GM23338 (cell line): ENCODE measurements around the gene JCHAIN. TPM values are rescaled to one million over a fixed set of nuclear protein-coding genes. Genes with fewer than 3 reads are reported as not detected.

ENCODE experiments used
- ATAC-seq: fragments of 200-7000 bp; cut with Tn5 transposase; 3 replicates; pipeline ENCODE4 v1.9.1; 2020
- DNase-seq: peaks from one replicate; pipeline ENCODE4 v3.0.0-alpha.2; 2015; ENCODE audit warnings: low spot score
- H2AFZ ChIP-seq: fragments of 200-600 bp; sonication (generic); 2 replicates; pipeline ENCODE4 v1.8.0; 2016; ENCODE audit warnings: antibody characterized with exemption, mild to moderate bottlenecking, moderate library complexity
- H3F3A ChIP-seq: fragments of 200-600 bp; sonication (generic); replicated peaks from 2 replicates; pipeline ENCODE4 v1.8.0; 2017; ENCODE audit warnings: antibody characterized with exemption, mixed run types, low read depth
- H3K27ac ChIP-seq: fragments of 200-600 bp; sonication (generic); 2 replicates; pipeline ENCODE4 v1.6.1; 2016; ENCODE audit warnings: low read depth
- H3K27me3 ChIP-seq: fragments of 200-600 bp; sonication (generic); 2 replicates; pipeline ENCODE4 v1.8.0; 2016; ENCODE audit warnings: mild to moderate bottlenecking, mixed run types, moderate library complexity; ENCODE audit not compliant: insufficient read depth
- H3K36me3 ChIP-seq: fragments of 200-600 bp; sonication (generic); 2 replicates; pipeline ENCODE4 v1.8.0; 2016; ENCODE audit warnings: mild to moderate bottlenecking; ENCODE audit not compliant: insufficient read depth
- H3K4me1 ChIP-seq: fragments of 200-600 bp; sonication (generic); 2 replicates; pipeline ENCODE4 v1.8.0; 2016; ENCODE audit warnings: mild to moderate bottlenecking, moderate library complexity; ENCODE audit not compliant: insufficient read depth
- H3K4me2 ChIP-seq: fragments of 200-600 bp; sonication (generic); 2 replicates; pipeline ENCODE4 v1.7.1; 2017; ENCODE audit warnings: mixed run types
- H3K4me3 ChIP-seq: fragments of 200-600 bp; sonication (generic); 2 replicates; pipeline ENCODE4 v1.6.1; 2016; ENCODE audit warnings: mixed run types
- H3K79me2 ChIP-seq: fragments of 200-600 bp; sonication (generic); replicated peaks from 2 replicates; pipeline ENCODE4 v1.8.0; 2017; ENCODE audit warnings: mild to moderate bottlenecking; ENCODE audit not compliant: insufficient read depth
- H3K9me2 ChIP-seq: fragments of 200-600 bp; sonication (generic); 2 replicates; pipeline ENCODE4 v1.8.0; 2017; ENCODE audit not compliant: insufficient read depth
- H4K20me1 ChIP-seq: fragments of 200-600 bp; sonication (generic); replicated peaks from 2 replicates; pipeline ENCODE4 v1.8.0; 2017; ENCODE audit warnings: mild to moderate bottlenecking; ENCODE audit not compliant: insufficient read depth
- H3K27ac Mint-ChIP-seq: 2 replicates; pipeline ENCODE4 v1.8.0; 2020; ENCODE audit warnings: inconsistent platforms, mild to moderate bottlenecking, moderate library complexity, mixed read lengths
- H3K27me3 Mint-ChIP-seq: 3 replicates; pipeline ENCODE4 v1.8.0; 2022; ENCODE audit warnings: low read depth, mild to moderate bottlenecking, moderate library complexity, mixed read lengths, inconsistent platforms; ENCODE audit not compliant: insufficient read depth, poor library complexity
- H3K36me3 Mint-ChIP-seq: 3 replicates; pipeline ENCODE4 v1.8.0; 2021; ENCODE audit warnings: low read depth, mild to moderate bottlenecking, inconsistent platforms, moderate library complexity, mixed read lengths
- H3K4me1 Mint-ChIP-seq: 3 replicates; pipeline ENCODE4 v1.8.0; 2020; ENCODE audit warnings: mild to moderate bottlenecking, inconsistent platforms, mixed read lengths
- H3K4me3 Mint-ChIP-seq: 3 replicates; pipeline ENCODE4 v1.8.0; 2021; ENCODE audit warnings: moderate library complexity, mild to moderate bottlenecking, inconsistent platforms, mixed read lengths
- H3K9me3 Mint-ChIP-seq: 3 replicates; pipeline ENCODE4 v1.8.0; 2020; ENCODE audit warnings: moderate library complexity, mild to moderate bottlenecking, inconsistent platforms, mixed read lengths
- CREB1 ChIP-seq: fragments of 250-450 bp; sonication (Bioruptor Pico); IDR thresholded peaks from 2 replicates; pipeline ENCODE4 v1.5.0; 2020; ENCODE audit warnings: low read depth, mild to moderate bottlenecking, moderate library complexity
- ETS1 ChIP-seq: IDR thresholded peaks from 2 replicates; pipeline ENCODE4 v1.6.1; 2016; ENCODE audit warnings: antibody characterized with exemption
- EZH2 ChIP-seq: fragments of 200-600 bp; sonication (generic); IDR thresholded peaks from one replicate; pipeline ENCODE4 v1.8.0; 2017; ENCODE audit warnings: antibody characterized with exemption, mild to moderate bottlenecking, low read depth; ENCODE audit not compliant: unreplicated experiment
- EZH2phosphoT487 ChIP-seq: fragments of 200-600 bp; sonication (generic); IDR thresholded peaks from one replicate; pipeline ENCODE4 v1.8.1; 2018; ENCODE audit warnings: antibody characterized with exemption; ENCODE audit not compliant: unreplicated experiment
- NANOG ChIP-seq: IDR thresholded peaks from 2 replicates; pipeline ENCODE4 v1.6.1; 2016; ENCODE audit warnings: antibody characterized with exemption, borderline replicate concordance
- POLR2AphosphoS5 ChIP-seq: IDR thresholded peaks from 2 replicates; pipeline ENCODE4 v1.6.1; 2016; ENCODE audit warnings: antibody characterized with exemption, low read depth
- REST ChIP-seq: IDR thresholded peaks from one replicate; pipeline ENCODE4 v1.6.1; 2018; ENCODE audit warnings: antibody characterized with exemption; ENCODE audit not compliant: unreplicated experiment
- STAT1 ChIP-seq: IDR thresholded peaks from one replicate; pipeline ENCODE4 v1.6.1; 2016; ENCODE audit warnings: antibody characterized with exemption; ENCODE audit not compliant: unreplicated experiment
- ZNF114 ChIP-seq: fragments of 250-450 bp; sonication (Bioruptor Pico); IDR thresholded peaks from 2 replicates; pipeline ENCODE4 v1.5.0; 2020; ENCODE audit warnings: mild to moderate bottlenecking, moderate library complexity
- ZNF331 ChIP-seq: fragments of 250-450 bp; sonication (Bioruptor Pico); IDR thresholded peaks from 2 replicates; pipeline ENCODE4 v1.5.0; 2020; ENCODE audit warnings: low read depth, mild to moderate bottlenecking, moderate library complexity
- ZNF462 ChIP-seq: fragments of 250-450 bp; sonication (Bioruptor Pico); IDR thresholded peaks from 2 replicates; pipeline ENCODE4 v1.5.0; 2020; ENCODE audit warnings: mild to moderate bottlenecking, moderate library complexity
- polyA plus RNA-seq: library from polyadenylated mRNA; unstranded; fragments of >200 nt; fragmentation: Nextera tagmentation; extraction: Ambion mirVana; gene quantifications from 2 replicates; pipeline ENCODE4 v1.2.1, GENCODE V29; 2016
- total RNA-seq: library from RNA; depleted of rRNA; stranded (reverse); fragments of >200 nt; shearing (Covaris generic); gene quantifications from 2 replicates; pipeline ENCODE4 v1.2.3, GENCODE V29; 2014

Gene JCHAIN
- total and polyA plus RNA-seq, 2 experiments from 2014 or later: 0.23 TPM; not detected in 1

GRCh38 chr4:70624226-70624793, 42.0 kb downstream of the JCHAIN start (continued):
- TF ChIP-seq EZH2 (no peak), ETS1 (no peak), EZH2phosphoT487 (no peak), STAT1 (no peak), CREB1 (CRISPR knock-in tag) (no peak), NANOG (no peak), ZNF331 (CRISPR knock-in tag) (no peak)

- ATAC-seq: no peak
- Mint-ChIP-seq H3K9me3 (no peaks in the 10 kb centered on the region), H3K36me3 (no peaks in the 10 kb centered on the region; the same call in 2 of the 3 replicates), H3K27me3 (no peaks in the 10 kb centered on the region), H3K4me3 (no peak overlapping the region), H3K4me1 (no peaks in the 10 kb centered on the region; the same call in 2 of the 3 replicates), H3K27ac (no peak overlapping the region)
- Histone ChIP-seq H3K36me3 (no peaks in the 10 kb centered on the region), H2AFZ (no peak overlapping the region), H3K4me2 (no peak overlapping the region), H3K27me3 (no peaks in the 10 kb centered on the region), H3K4me3 (no peak overlapping the region), H3K9me2 (no peaks in the 10 kb centered on the region), H3F3A (no peaks in the 10 kb centered on the region), H4K20me1 (no peaks in the 10 kb centered on the region), H3K79me2 (no peaks in the 10 kb centered on the region), H3K4me1 (no peaks in the 10 kb centered on the region; the same call in 1 of the 2 replicates), H3K27ac (no peak overlapping the region)
- no peak for DNase-seq
- TF ChIP-seq REST: no peak
- no peak for TF ChIP-seq ZNF462
- no peak for TF ChIP-seq POLR2AphosphoS5
- TF ChIP-seq EZH2: no peak
- TF ChIP-seq STAT1: no peak
- TF ChIP-seq CREB1 (CRISPR knock-in tag): no peak
- no peak for TF ChIP-seq EZH2phosphoT487
- TF ChIP-seq ETS1: no peak
- no peak for TF ChIP-seq ZNF114
Observed at GRCh38 chr4:70623323-70623722, 43.0 kb downstream of the JCHAIN start.
